Measurements from ENCODE around the gene F10. TPM values are rescaled to one million over a fixed set of nuclear protein-coding genes. Genes with fewer than 3 reads are reported as not detected.

Gene F10
- total RNA-seq, 3 donors from 2014 or later (not counting 1 experiment from before 2014, with no cell fraction given): not detected

DNA sequence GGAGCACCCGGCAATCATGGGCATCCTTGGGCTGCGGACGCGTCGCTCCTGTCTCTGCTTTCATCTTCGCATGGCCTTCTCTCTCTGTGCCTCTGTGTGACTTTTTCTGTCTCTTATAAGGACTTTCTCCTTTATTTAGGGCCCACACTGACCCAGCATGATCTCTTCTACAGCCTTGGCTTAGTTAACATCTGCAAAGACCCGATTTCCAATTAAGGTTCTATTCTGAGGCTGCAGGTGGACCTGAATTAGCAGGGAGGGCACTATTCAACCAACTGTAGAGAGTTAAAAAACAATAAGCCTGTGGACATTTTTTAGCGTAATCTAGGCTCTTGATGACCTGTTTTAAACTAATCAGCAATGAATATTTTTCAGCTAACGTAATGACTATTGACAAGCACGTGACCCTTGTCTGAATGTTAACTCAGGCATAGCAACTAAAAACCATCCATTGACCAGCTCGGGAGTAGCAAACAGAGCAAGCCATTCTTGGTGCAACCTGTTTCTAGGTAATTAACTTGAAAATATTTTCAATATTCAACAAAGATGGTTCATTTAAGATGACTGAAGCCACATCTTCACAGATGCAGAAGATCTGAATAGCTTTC lies 15.2 kb downstream of the F10 start:
- DNase-seq (no peak), ATAC-seq (no peak)
- Mint-ChIP-seq H3K36me3 (no peaks in the 10 kb centered on the region), H3K27ac (no peak overlapping the region), H3K4me1 (no peaks in the 10 kb centered on the region), H3K9me3 (no peaks in the 10 kb centered on the region), H3K4me3 (no peak overlapping the region), H3K27me3 (ENCODE audit: low read depth in 2 of 2) (peaks cover 5 to 12% of the 10 kb centered on the region in 2 donors)
- Histone ChIP-seq H3K27ac (ENCODE audit: low read length) (no peak overlapping the region), H3K4me1 (ENCODE audit: control insufficient read depth, insufficient read depth, low read length) (no peaks in the 10 kb centered on the region), H3K4me3 (ENCODE audit: low read length) (no peak overlapping the region), H3K36me3 (ENCODE audit: control insufficient read depth, insufficient read depth, low read length) (no peaks in the 10 kb centered on the region), H3K9me3 (ENCODE audit: control insufficient read depth, insufficient read depth, low read length) (no peaks in the 10 kb centered on the region), H3K27me3 (ENCODE audit: control insufficient read depth, insufficient read depth, low read length) (no peaks in the 10 kb centered on the region)
- TF ChIP-seq, protein P1, sequence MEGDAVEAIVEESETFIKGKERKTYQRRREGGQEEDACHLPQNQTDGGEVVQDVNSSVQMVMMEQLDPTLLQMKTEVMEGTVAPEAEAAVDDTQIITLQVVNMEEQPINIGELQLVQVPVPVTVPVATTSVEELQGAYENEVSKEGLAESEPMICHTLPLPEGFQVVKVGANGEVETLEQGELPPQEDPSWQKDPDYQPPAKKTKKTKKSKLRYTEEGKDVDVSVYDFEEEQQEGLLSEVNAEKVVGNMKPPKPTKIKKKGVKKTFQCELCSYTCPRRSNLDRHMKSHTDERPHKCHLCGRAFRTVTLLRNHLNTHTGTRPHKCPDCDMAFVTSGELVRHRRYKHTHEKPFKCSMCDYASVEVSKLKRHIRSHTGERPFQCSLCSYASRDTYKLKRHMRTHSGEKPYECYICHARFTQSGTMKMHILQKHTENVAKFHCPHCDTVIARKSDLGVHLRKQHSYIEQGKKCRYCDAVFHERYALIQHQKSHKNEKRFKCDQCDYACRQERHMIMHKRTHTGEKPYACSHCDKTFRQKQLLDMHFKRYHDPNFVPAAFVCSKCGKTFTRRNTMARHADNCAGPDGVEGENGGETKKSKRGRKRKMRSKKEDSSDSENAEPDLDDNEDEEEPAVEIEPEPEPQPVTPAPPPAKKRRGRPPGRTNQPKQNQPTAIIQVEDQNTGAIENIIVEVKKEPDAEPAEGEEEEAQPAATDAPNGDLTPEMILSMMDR (IDR thresholded peaks at IDR 0.05): no peak
- WGBS (ENCODE audit: insufficient coverage): 92% methylated on average over 11 of the region's 11 CpGs
- intact Hi-C loops (cut with micrococcal nuclease): no loop called here

- 89% methylated on average over 16 of the region's 16 CpGs for WGBS (ENCODE audit: insufficient coverage)
- Histone ChIP-seq H3K9me3 (ENCODE audit: control insufficient read depth, insufficient read depth, low read length) (no peaks in the 10 kb centered on the region), H3K36me3 (ENCODE audit: control insufficient read depth, insufficient read depth, low read length) (no peaks in the 10 kb centered on the region), H3K4me1 (ENCODE audit: control insufficient read depth, insufficient read depth, low read length) (no peaks in the 10 kb centered on the region), H3K27ac (ENCODE audit: low read length) (no peak overlapping the region), H3K4me3 (ENCODE audit: low read length) (no peak overlapping the region), H3K27me3 (ENCODE audit: control insufficient read depth, insufficient read depth, low read length) (no peaks in the 10 kb centered on the region)
- Mint-ChIP-seq H3K36me3 (no peaks in the 10 kb centered on the region), H3K9me3 (no peaks in the 10 kb centered on the region), H3K4me3 (no peak overlapping the region), H3K27me3 (ENCODE audit: low read depth in 2 of 2) (peaks cover under 1 to 3% of the 10 kb centered on the region in 2 donors), H3K27ac (no peak overlapping the region), H3K4me1 (no peaks in the 10 kb centered on the region)
- no peak for ATAC-seq
- intact Hi-C loops (cut with micrococcal nuclease): no loop called here
- no peak for DNase-seq
- TF ChIP-seq, protein P1 (IDR thresholded peaks at IDR 0.05): no peak
Measured at GRCh38 chr13:113138792-113139551, 16.4 kb downstream of the F10 start.

DNA sequence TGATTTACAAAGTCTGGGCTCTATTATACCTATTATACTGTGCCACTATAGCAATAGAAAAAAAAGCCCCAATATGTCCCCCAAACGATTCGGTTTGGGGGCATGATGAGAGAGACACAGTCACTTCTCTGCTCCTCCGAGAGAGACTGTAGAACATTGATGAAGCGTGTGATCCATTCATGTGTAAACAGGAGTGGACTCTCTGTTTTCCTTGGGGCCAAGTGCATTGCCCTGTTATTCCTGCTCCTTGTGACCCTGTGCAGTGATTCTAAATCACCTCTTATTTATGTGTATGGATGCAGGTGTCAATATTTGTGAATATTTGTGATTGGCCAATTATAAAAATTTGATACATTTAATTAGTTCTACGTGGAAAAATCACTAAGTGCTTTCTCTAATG lies 17.0 kb downstream of the F10 start:
- Histone ChIP-seq H3K27me3 (ENCODE audit: control insufficient read depth, insufficient read depth, low read length) (no peaks in the 10 kb centered on the region), H3K9me3 (ENCODE audit: control insufficient read depth, insufficient read depth, low read length) (no peaks in the 10 kb centered on the region), H3K36me3 (ENCODE audit: control insufficient read depth, insufficient read depth, low read length) (no peaks in the 10 kb centered on the region), H3K4me3 (ENCODE audit: low read length) (no peak overlapping the region), H3K27ac (ENCODE audit: low read length) (no peak overlapping the region), H3K4me1 (ENCODE audit: control insufficient read depth, insufficient read depth, low read length) (no peaks in the 10 kb centered on the region)
- intact Hi-C loops (cut with micrococcal nuclease): no loop called here
- ATAC-seq (no peak), DNase-seq (no peak)
- no peak overlapping the region for H3K4me3 Mint-ChIP-seq
- no peaks in the 10 kb centered on the region for H3K36me3 Mint-ChIP-seq
- H3K27me3 Mint-ChIP-seq (ENCODE audit: low read depth in 2 of 2): peaks cover 0 to 3% of the 10 kb centered on the region in 2 donors
- TF ChIP-seq, protein P1 (IDR thresholded peaks at IDR 0.05): no peak
- H3K27ac Mint-ChIP-seq: no peak overlapping the region
- H3K9me3 Mint-ChIP-seq: no peaks in the 10 kb centered on the region
- no peaks in the 10 kb centered on the region for H3K4me1 Mint-ChIP-seq
- WGBS (ENCODE audit: insufficient coverage): 85% methylated on average over 4 of the region's 5 CpGs
